ENCODE measurements around the gene IFI27. TPM values are rescaled to one million over a fixed set of nuclear protein-coding genes. Genes with fewer than 3 reads are reported as not detected.

Gene IFI27
- total RNA-seq, 1 experiment from 2014 or later = 4.3 TPM

- H3K4me2 ChIP-seq (ENCODE audit: low read length) = no peak overlapping the region
- intact Hi-C loops (cut with micrococcal nuclease) = no loop called here
- no peaks in the 10 kb centered on the region for H3K79me2 ChIP-seq (ENCODE audit: low read length)
- no peak for DNase-seq
- no peaks in the 10 kb centered on the region for H3F3A ChIP-seq (ENCODE audit: low read length, unreplicated experiment)
- no peak overlapping the region for H3K27ac ChIP-seq (ENCODE audit: low read length)
- no peaks in the 10 kb centered on the region for H3K36me3 ChIP-seq (ENCODE audit: low read depth, low read length)
- ChIA-PET POLR2A (ENCODE audit: unreplicated experiment) (no interaction called here), CTCF (no interaction called here)
- no TSS peak for BruUV-seq (replicated peaks)
- H3K9me2 ChIP-seq (replicated peaks; ENCODE audit: low read length) = no peaks in the 10 kb centered on the region
- no peak overlapping the region for H2AFZ ChIP-seq (ENCODE audit: low read length)
- no peaks in the 10 kb centered on the region for H4K20me1 ChIP-seq (ENCODE audit: low read length)
- H3K27me3 ChIP-seq (ENCODE audit: low read length) = peaks cover 7% of the 10 kb centered on the region
- H3K9ac ChIP-seq (ENCODE audit: low read length) = no peak overlapping the region
- no peak for ATAC-seq
- H3K4me1 ChIP-seq (ENCODE audit: insufficient read depth, low read length) = no peaks in the 10 kb centered on the region; the same call in 1 of the 2 replicates
- no peak overlapping the region for H3K4me3 ChIP-seq (ENCODE audit: low read length)
- TF ChIP-seq EZH2phosphoT487 (IDR thresholded peaks at IDR 0.05; ENCODE audit: borderline replicate concordance, low read length) = no peak
- TF ChIP-seq, protein P1, sequence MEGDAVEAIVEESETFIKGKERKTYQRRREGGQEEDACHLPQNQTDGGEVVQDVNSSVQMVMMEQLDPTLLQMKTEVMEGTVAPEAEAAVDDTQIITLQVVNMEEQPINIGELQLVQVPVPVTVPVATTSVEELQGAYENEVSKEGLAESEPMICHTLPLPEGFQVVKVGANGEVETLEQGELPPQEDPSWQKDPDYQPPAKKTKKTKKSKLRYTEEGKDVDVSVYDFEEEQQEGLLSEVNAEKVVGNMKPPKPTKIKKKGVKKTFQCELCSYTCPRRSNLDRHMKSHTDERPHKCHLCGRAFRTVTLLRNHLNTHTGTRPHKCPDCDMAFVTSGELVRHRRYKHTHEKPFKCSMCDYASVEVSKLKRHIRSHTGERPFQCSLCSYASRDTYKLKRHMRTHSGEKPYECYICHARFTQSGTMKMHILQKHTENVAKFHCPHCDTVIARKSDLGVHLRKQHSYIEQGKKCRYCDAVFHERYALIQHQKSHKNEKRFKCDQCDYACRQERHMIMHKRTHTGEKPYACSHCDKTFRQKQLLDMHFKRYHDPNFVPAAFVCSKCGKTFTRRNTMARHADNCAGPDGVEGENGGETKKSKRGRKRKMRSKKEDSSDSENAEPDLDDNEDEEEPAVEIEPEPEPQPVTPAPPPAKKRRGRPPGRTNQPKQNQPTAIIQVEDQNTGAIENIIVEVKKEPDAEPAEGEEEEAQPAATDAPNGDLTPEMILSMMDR (conservative IDR thresholded peaks at IDR 0.05; ENCODE audit: low read depth, low read length) = no peak
- TF ChIP-seq EZH2 (IDR thresholded peaks at IDR 0.05; ENCODE audit: low read length, unreplicated experiment) = no peak
- no peaks in the 10 kb centered on the region for H3K9me3 ChIP-seq (ENCODE audit: low read length)
These were observed 5.1 kb downstream of the IFI27 start for GRCh38 chr14:94115631-94116030.

GRCh38 chr14:94116701-94117100 lies 6.2 kb downstream of the IFI27 start:
- no peaks in the 10 kb centered on the region for H3K9me3 ChIP-seq (ENCODE audit: low read length)
- no peak overlapping the region for H2AFZ ChIP-seq (ENCODE audit: low read length)
- no peak for TF ChIP-seq EZH2phosphoT487 (IDR thresholded peaks at IDR 0.05; ENCODE audit: borderline replicate concordance, low read length)
- TF ChIP-seq, protein P1 (conservative IDR thresholded peaks at IDR 0.05; ENCODE audit: low read depth, low read length) = no peak
- TF ChIP-seq EZH2 (IDR thresholded peaks at IDR 0.05; ENCODE audit: low read length, unreplicated experiment) = no peak
- ATAC-seq = no peak
- ChIA-PET POLR2A (ENCODE audit: unreplicated experiment) (no interaction called here), CTCF (no interaction called here)
- peaks cover 7% of the 10 kb centered on the region for H3K27me3 ChIP-seq (ENCODE audit: low read length)
- no peaks in the 10 kb centered on the region for H3K36me3 ChIP-seq (ENCODE audit: low read depth, low read length)
- H3K4me3 ChIP-seq (ENCODE audit: low read length) = no peak overlapping the region
- no peak for DNase-seq
- no peaks in the 10 kb centered on the region for H3K79me2 ChIP-seq (ENCODE audit: low read length)
- H3K4me1 ChIP-seq (ENCODE audit: insufficient read depth, low read length) = no peaks in the 10 kb centered on the region
- H4K20me1 ChIP-seq (ENCODE audit: low read length) = no peaks in the 10 kb centered on the region
- BruUV-seq (replicated peaks) = no TSS peak
- no peak overlapping the region for H3K9ac ChIP-seq (ENCODE audit: low read length)
- H3K27ac ChIP-seq (ENCODE audit: low read length) = no peak overlapping the region
- intact Hi-C loops (cut with micrococcal nuclease) = no loop called here
- no peaks in the 10 kb centered on the region for H3F3A ChIP-seq (ENCODE audit: low read length, unreplicated experiment)
- no peak overlapping the region for H3K4me2 ChIP-seq (ENCODE audit: low read length)
- H3K9me2 ChIP-seq (replicated peaks; ENCODE audit: low read length) = no peaks in the 10 kb centered on the region

DNA sequence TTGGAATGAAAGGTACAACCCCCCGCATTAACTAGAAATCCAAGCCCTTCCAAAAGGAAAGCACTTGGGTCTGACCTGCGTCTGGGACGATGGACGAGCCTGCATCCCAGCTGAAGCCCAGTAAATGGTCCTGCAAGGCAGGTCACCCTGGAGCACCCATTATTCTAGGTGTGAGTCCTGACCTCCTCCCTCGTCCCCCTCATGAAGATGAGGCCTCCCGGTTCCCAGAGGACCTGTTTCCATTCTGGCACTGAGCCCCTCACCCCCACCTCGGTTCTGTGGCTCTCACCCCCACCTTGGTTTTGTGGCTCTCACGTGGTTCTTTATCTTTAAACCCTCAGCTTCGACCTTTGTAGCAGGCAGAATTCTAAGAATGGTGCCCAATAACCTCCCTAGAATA lies 7.3 kb downstream of the IFI27 start:
- intact Hi-C loops (cut with micrococcal nuclease) = no loop called here

More for the DNA sequence above, 7.3 kb downstream of the IFI27 start:
- CTCF ChIA-PET = no interaction called here
- Histone ChIP-seq H3K4me2 (ENCODE audit: low read length) (no peak overlapping the region), H3K27me3 (ENCODE audit: low read length) (peaks cover 7% of the 10 kb centered on the region), H2AFZ (ENCODE audit: low read length) (no peak overlapping the region), H3K9ac (ENCODE audit: low read length) (no peak overlapping the region), H3K36me3 (ENCODE audit: low read depth, low read length) (no peaks in the 10 kb centered on the region), H3K79me2 (ENCODE audit: low read length) (no peaks in the 10 kb centered on the region), H3K27ac (ENCODE audit: low read length) (no peak overlapping the region), H3K9me3 (ENCODE audit: low read length) (no peaks in the 10 kb centered on the region), H3K4me3 (ENCODE audit: low read length) (no peak overlapping the region), H3K9me2 (replicated peaks; ENCODE audit: low read length) (no peaks in the 10 kb centered on the region), H3F3A (ENCODE audit: low read length, unreplicated experiment) (no peaks in the 10 kb centered on the region), H3K4me1 (ENCODE audit: insufficient read depth, low read length) (no peaks in the 10 kb centered on the region), H4K20me1 (ENCODE audit: low read length) (no peaks in the 10 kb centered on the region)
- ATAC-seq = no peak
- TF ChIP-seq EZH2phosphoT487 (IDR thresholded peaks at IDR 0.05; ENCODE audit: borderline replicate concordance, low read length) (no peak), EZH2 (IDR thresholded peaks at IDR 0.05; ENCODE audit: low read length, unreplicated experiment) (no peak)
- TF ChIP-seq, protein P1 (conservative IDR thresholded peaks at IDR 0.05; ENCODE audit: low read depth, low read length) = no peak
- POLR2A ChIA-PET (ENCODE audit: unreplicated experiment) = no interaction called here
- DNase-seq = no peak
- BruUV-seq (replicated peaks) = no TSS peak

All from PC-3 (cell line).